Liver (tissue), 3 donors: ENCODE data around the gene NSFL1C.

Experiments used
- ATF3 ChIP-seq: IDR thresholded peaks from 2 replicates; pipeline ENCODE4 v1.6.1; 2016; ENCODE audit warnings: antibody characterized with exemption
- CTCF ChIP-seq: fragments of 150-350 bp; IDR thresholded peaks from 2 replicates; pipeline ENCODE4 v1.5.1; 2017; ENCODE audit warnings: improper control_type of control experiment, low read depth, low read length; ENCODE audit not compliant: missing input control
- HNF4A ChIP-seq, 2 donors: conservative IDR thresholded peaks; 2 replicates each; pipeline ENCODE4 v1.6.1; 2016; ENCODE audit warnings: antibody characterized with exemption in 2 of 2, mild to moderate bottlenecking in 2 of 2
- JUND ChIP-seq, 2 donors: IDR thresholded peaks; 2 replicates each; pipeline ENCODE4 v1.6.1; 2016; ENCODE audit warnings: antibody characterized with exemption in 2 of 2
- MAX ChIP-seq: IDR thresholded peaks from 2 replicates; pipeline ENCODE4 v1.6.1; 2016; ENCODE audit warnings: antibody characterized with exemption
- TAF1 ChIP-seq: conservative IDR thresholded peaks from 2 replicates; pipeline ENCODE4 v1.6.1; 2016; ENCODE audit warnings: antibody characterized with exemption, mild to moderate bottlenecking
- ZBTB33 ChIP-seq: IDR thresholded peaks from 2 replicates; pipeline ENCODE4 v1.6.1; 2016; ENCODE audit warnings: antibody characterized with exemption
- TF ChIP-seq, protein P1 (sequence below): IDR thresholded peaks from 2 replicates; pipeline ENCODE4 v1.6.1; 2016; ENCODE audit warnings: antibody characterized with exemption, mild to moderate bottlenecking
- donor health status: healthy.
- donor health status: healthy.

GRCh38 chr20:1437235-1437904 is 29.3 kb downstream of the NSFL1C start:
- TF ChIP-seq, protein P1, sequence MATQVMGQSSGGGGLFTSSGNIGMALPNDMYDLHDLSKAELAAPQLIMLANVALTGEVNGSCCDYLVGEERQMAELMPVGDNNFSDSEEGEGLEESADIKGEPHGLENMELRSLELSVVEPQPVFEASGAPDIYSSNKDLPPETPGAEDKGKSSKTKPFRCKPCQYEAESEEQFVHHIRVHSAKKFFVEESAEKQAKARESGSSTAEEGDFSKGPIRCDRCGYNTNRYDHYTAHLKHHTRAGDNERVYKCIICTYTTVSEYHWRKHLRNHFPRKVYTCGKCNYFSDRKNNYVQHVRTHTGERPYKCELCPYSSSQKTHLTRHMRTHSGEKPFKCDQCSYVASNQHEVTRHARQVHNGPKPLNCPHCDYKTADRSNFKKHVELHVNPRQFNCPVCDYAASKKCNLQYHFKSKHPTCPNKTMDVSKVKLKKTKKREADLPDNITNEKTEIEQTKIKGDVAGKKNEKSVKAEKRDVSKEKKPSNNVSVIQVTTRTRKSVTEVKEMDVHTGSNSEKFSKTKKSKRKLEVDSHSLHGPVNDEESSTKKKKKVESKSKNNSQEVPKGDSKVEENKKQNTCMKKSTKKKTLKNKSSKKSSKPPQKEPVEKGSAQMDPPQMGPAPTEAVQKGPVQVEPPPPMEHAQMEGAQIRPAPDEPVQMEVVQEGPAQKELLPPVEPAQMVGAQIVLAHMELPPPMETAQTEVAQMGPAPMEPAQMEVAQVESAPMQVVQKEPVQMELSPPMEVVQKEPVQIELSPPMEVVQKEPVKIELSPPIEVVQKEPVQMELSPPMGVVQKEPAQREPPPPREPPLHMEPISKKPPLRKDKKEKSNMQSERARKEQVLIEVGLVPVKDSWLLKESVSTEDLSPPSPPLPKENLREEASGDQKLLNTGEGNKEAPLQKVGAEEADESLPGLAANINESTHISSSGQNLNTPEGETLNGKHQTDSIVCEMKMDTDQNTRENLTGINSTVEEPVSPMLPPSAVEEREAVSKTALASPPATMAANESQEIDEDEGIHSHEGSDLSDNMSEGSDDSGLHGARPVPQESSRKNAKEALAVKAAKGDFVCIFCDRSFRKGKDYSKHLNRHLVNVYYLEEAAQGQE, result no peak
- TF ChIP-seq CTCF (peak; percentile 86), ATF3 (no peak), ZBTB33 (no peak), TAF1 (no peak), HNF4A (conservative IDR thresholded peaks at IDR 0.05) (peak in 1 of 2 donors; percentile 18), JUND (IDR thresholded peaks at IDR 0.05) (no peak), MAX (no peak)
